Vagina (tissue), 2 donors: ENCODE measurements around the gene IFT122. TPM values are rescaled to one million over a fixed set of nuclear protein-coding genes. Genes with fewer than 3 reads are reported as not detected.
"Not testable (repeated sequence)": the region's sequence is repeated elsewhere in the genome, so short reads cannot be mapped to it uniquely, and the experiment has no call there.

Experiments
- DNase-seq, 2 donors: peaks; one replicate each; pipeline ENCODE4 v3.0.0-alpha.2; 2017; ENCODE audit errors: extremely low spot score in 2 of 2
- H3K27ac ChIP-seq: fragments of 200-600 bp; sonication (generic); one replicate; pipeline ENCODE4 v1.5.1; 2019
- H3K27me3 ChIP-seq: fragments of 200-600 bp; sonication (generic); one replicate; pipeline ENCODE4 v1.5.1; 2019
- H3K36me3 ChIP-seq, 2 donors: fragments of 200-600 bp; sonication (generic); one replicate each; pipeline ENCODE4 v1.5.1; 2017 to 2019
- H3K4me1 ChIP-seq: fragments of 200-600 bp; sonication (generic); one replicate; pipeline ENCODE4 v1.5.1; 2019
- H3K4me3 ChIP-seq, 2 donors: fragments of 200-600 bp; sonication (generic); 1 replicate in 1 of 2; 2 replicates in 1 of 2; pipeline ENCODE4 v1.5.1; 2016 to 2019
- H3K9me3 ChIP-seq: fragments of 200-600 bp; sonication (generic); one replicate; pipeline ENCODE4 v1.5.1; 2019
- POLR2A ChIP-seq, 2 donors: fragments of 450-650 bp; IDR thresholded peaks; one replicate each; pipeline ENCODE4 v1.6.1; 2017; ENCODE audit warnings: antibody characterized with exemption in 2 of 2, mild to moderate bottlenecking in 2 of 2, moderate library complexity in 2 of 2
- POLR2AphosphoS5 ChIP-seq, 2 donors: sonication (generic); formaldehyde crosslinking; IDR thresholded peaks; one replicate each; pipeline ENCODE4 v1.9.0; 2017; ENCODE audit warnings: antibody characterized with exemption in 2 of 2, mild to moderate bottlenecking in 2 of 2, low read depth in 1 of 2; ENCODE audit not compliant: insufficient read depth in 1 of 2
- intact Hi-C: fragments of 100-400 bp; cut with DNase I; formaldehyde crosslinking; loops from one replicate; pipeline ENCODE4 v1.15.1; 2023
- total RNA-seq: library from RNA; depleted of rRNA; stranded (reverse); fragments of >200 nt; gene quantifications from one replicate; pipeline ENCODE4 v1.2.3, GENCODE V29; 2016
- TF ChIP-seq, protein P1 (sequence below), 3 experiments: fragments of 450-650 bp in 2 of 3; fragments of 200-600 bp in 1 of 3; sonication (generic) in 1 of 3; IDR thresholded peaks; one replicate each; pipeline ENCODE4 v1.5.1; 2017 to 2019; ENCODE audit warnings: antibody characterized with exemption in 3 of 3, mild to moderate bottlenecking in 2 of 3, moderate library complexity in 2 of 3

IFT122 gene
- total RNA-seq, 1 donor from 2014 or later: 33.4 TPM

DNA sequence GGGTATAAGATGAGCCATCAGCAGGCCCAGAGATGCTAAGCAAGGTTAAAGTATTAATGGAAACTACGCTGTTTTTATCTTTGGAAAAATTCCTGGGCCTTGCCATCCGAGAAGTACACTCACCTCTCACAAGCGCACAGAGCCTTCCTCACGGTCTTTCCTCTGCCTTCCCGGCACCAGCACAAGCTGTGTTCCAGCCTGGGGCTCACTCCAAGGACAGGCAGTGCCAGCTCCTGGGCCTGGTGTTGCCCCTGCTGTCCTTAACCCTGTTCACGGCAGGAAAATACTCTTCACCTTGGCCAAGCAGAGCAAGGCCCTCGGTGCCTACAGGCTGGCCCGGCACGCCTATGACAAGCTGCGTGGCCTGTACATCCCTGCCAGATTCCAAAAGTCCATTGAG lies 74.1 kb downstream of the IFT122 start:
- TF ChIP-seq, protein P1, sequence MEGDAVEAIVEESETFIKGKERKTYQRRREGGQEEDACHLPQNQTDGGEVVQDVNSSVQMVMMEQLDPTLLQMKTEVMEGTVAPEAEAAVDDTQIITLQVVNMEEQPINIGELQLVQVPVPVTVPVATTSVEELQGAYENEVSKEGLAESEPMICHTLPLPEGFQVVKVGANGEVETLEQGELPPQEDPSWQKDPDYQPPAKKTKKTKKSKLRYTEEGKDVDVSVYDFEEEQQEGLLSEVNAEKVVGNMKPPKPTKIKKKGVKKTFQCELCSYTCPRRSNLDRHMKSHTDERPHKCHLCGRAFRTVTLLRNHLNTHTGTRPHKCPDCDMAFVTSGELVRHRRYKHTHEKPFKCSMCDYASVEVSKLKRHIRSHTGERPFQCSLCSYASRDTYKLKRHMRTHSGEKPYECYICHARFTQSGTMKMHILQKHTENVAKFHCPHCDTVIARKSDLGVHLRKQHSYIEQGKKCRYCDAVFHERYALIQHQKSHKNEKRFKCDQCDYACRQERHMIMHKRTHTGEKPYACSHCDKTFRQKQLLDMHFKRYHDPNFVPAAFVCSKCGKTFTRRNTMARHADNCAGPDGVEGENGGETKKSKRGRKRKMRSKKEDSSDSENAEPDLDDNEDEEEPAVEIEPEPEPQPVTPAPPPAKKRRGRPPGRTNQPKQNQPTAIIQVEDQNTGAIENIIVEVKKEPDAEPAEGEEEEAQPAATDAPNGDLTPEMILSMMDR (IDR thresholded peaks at IDR 0.05): no peak
- TF ChIP-seq POLR2A (IDR thresholded peaks at IDR 0.05): no peak
- TF ChIP-seq POLR2AphosphoS5 (IDR thresholded peaks at IDR 0.05; ENCODE audit: insufficient read depth in 1 of 2, low read depth in 1 of 2): no peak
- H3K4me1 ChIP-seq: peaks cover 6% of the 10 kb centered on the region
- intact Hi-C loops: no loop called here
- H3K4me3 ChIP-seq: no peak overlapping the region
- no peak for DNase-seq
- no peak overlapping the region for H3K27ac ChIP-seq
- H3K27me3 ChIP-seq: no peaks in the 10 kb centered on the region
- peaks cover 0 to 15% of the 10 kb centered on the region in 2 donors for H3K36me3 ChIP-seq
- H3K9me3 ChIP-seq: no peaks in the 10 kb centered on the region

DNA sequence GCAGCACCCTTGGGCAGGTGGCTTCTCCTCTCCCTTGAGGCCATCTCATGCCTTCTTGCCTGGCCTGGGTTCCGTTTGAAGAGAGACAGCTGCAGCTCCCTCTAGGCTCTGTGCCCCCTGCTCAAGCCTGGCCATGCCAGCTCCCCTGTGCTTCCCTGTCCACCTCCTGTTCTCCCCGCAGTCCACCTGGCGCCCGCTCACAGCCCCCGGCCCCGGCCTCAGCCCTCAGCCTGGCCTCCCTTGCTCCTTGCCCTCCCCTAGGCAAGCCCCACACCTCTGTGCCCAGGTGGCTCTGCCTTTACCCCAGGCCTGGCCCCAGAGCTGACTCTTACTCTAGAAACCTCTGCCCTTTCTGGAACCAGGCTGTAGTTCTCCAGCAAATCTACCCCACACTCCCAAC lies 74.5 kb downstream of the IFT122 start:
- TF ChIP-seq POLR2A (IDR thresholded peaks at IDR 0.05) (no peak), POLR2AphosphoS5 (IDR thresholded peaks at IDR 0.05; ENCODE audit: insufficient read depth in 1 of 2, low read depth in 1 of 2) (no peak)
- TF ChIP-seq, protein P1 (IDR thresholded peaks at IDR 0.05): no peak
- Histone ChIP-seq H3K4me3 (no peak overlapping the region), H3K27me3 (no peaks in the 10 kb centered on the region), H3K4me1 (peaks cover 6% of the 10 kb centered on the region), H3K36me3 (peaks cover 0 to 19% of the 10 kb centered on the region in 2 donors), H3K27ac (no peak overlapping the region), H3K9me3 (no peaks in the 10 kb centered on the region)
- no peak for DNase-seq
- intact Hi-C loops: no loop called here

DNA sequence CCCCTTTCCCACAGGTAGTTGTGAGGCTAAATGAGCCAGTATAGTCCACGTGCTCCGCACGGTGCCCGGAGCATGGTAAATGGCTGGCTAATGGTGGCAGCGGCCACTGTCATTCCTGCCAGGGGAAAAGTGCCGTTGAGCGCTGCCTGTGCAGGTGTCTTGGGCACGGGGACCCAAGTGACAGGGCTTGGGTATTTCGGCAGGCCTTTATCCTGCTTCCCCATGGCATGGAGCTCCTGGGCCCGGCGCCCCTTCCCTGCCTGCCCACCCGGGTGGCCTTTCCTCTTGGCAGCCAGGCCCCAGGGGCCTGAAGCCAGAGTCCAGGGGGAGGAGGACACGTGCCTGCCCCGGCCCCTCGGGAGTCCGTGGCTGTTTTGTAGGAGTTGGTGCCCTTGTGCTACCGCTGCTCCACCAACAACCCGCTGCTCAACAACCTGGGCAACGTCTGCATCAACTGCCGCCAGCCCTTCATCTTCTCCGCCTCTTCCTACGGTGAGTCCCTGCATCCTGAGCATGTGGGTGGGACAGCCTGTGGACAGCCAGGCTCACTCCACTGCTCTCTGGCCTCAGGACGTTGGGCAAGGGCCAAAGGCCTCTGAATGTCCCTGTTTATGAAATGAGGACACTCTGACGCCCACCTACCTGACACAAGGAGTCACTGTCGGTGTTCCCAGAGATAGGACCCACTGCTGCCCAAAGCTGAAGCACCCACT lies 75.2 kb downstream of the IFT122 start:
- intact Hi-C loops, H3K27ac ChIP-seq, H3K9me3 ChIP-seq, H3K27me3 ChIP-seq, H3K4me3 ChIP-seq, H3K4me1 ChIP-seq, DNase-seq: not testable (repeated sequence)
- peaks cover 0 to 23% of the 10 kb centered on the region in 2 donors for H3K36me3 ChIP-seq

DNA sequence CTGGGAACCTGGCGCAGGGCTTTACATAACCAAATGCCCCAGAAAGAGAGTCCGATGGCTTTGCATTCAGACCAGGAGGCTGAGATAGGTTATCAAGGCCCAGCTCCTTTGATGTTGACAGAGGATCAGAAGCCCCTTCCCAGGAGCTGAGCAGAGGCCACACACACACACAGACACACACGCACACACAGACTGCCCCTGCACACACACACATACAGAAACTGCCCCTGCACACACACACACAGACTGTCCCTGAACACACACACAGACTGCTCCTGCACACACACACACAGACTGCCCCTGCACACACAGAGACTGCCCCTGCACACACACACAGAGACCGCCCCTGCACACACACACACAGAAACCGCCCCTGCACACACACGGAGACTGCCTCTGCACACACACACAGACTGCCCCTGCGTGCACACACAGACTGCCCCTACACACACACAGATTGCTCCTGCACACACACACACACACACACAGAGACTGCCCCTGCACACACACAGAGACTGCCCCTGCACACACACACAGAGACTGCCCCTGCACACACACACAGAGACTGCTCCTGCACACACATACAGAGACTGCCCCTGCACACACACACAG lies 75.9 kb downstream of the IFT122 start:
- H3K27ac ChIP-seq, H3K9me3 ChIP-seq, H3K4me1 ChIP-seq, H3K4me3 ChIP-seq, intact Hi-C loops, DNase-seq, H3K27me3 ChIP-seq: not testable (repeated sequence)
- peaks cover 0 to 23% of the 10 kb centered on the region in 2 donors for H3K36me3 ChIP-seq

DNA sequence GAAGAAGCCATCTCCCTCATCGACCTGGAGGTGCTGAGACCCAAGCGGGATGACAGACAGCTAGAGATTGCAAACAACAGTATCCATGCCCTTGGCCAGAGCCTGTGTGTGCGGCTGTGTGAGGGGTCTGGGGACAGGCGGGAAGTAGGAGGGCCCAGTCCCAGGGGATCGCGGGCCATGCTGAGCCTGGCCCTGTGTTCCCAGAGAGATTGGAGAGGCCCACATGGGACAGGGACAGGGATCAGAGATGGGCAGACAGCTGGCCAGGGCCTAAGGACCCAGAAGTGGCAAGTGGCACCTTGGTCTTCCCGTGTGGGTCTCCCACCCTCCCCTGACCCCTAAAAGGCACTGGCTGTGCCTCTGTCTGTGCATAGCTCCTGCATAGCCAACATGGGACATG lies 77.5 kb downstream of the IFT122 start:
- intact Hi-C loops: no loop called here
- no peak overlapping the region for H3K4me3 ChIP-seq
- no peak for DNase-seq
- no peaks in the 10 kb centered on the region for H3K27me3 ChIP-seq
- no peak overlapping the region for H3K27ac ChIP-seq
- H3K36me3 ChIP-seq: peaks cover 0 to 23% of the 10 kb centered on the region in 2 donors
- H3K4me1 ChIP-seq: peaks cover 6% of the 10 kb centered on the region
- H3K9me3 ChIP-seq: no peaks in the 10 kb centered on the region
- TF ChIP-seq, protein P1 (IDR thresholded peaks at IDR 0.05): no peak
- TF ChIP-seq POLR2AphosphoS5 (IDR thresholded peaks at IDR 0.05; ENCODE audit: insufficient read depth in 1 of 2, low read depth in 1 of 2) (no peak), POLR2A (IDR thresholded peaks at IDR 0.05) (no peak)

DNA sequence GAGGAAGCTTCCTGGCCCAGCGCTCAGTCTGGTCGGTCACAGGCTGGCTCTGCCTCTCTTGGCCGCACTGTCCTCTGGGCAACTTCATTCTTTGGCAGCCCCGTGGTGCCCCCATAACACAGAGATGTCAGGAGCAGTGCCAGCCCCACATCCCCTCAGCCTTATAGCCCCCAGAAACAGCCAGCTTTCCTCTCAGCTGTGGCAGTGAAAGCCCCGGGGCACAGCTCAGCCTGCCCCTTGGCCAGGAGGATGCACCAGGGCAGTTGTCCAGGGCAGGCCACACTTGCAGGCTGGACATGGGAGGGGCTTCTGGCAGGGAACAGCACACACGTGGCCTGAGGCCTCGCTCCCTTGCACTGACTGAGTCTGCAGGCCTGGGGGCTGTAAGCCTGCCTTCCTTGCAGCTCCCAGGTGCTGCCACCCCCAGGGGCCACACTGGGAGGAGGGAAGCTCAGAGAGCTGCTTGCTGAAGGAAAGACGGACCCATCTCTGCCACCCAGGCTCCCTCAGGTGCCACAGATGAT lies 78.1 kb downstream of the IFT122 start:
- Histone ChIP-seq H3K36me3 (peaks cover 0 to 23% of the 10 kb centered on the region in 2 donors), H3K4me1 (peaks cover 6% of the 10 kb centered on the region), H3K9me3 (no peaks in the 10 kb centered on the region), H3K27me3 (no peaks in the 10 kb centered on the region), H3K4me3 (no peak overlapping the region), H3K27ac (no peak overlapping the region)
- TF ChIP-seq POLR2AphosphoS5 (IDR thresholded peaks at IDR 0.05; ENCODE audit: insufficient read depth in 1 of 2, low read depth in 1 of 2) (no peak), POLR2A (IDR thresholded peaks at IDR 0.05) (no peak)
- TF ChIP-seq, protein P1 (IDR thresholded peaks at IDR 0.05): no peak
- DNase-seq: no peak
- intact Hi-C loops: no loop called here
